ENCODE data around the gene PDZRN3.

GRCh38 chr3:73378207-73378606, 246.5 kb downstream of the PDZRN3 start:
- TF ChIP-seq EZH2 (IDR thresholded peaks at IDR 0.05; ENCODE audit: low read depth) (no peak), CTCF (conservative IDR thresholded peaks at IDR 0.05) (no peak)

All from PC-9 (cell line).